NCI-H748 treated with DMSO at 0.1 percent for 48 hours (cell line): ENCODE measurements around the gene GTF2B.
"Not testable (repeated sequence)": the region's sequence is repeated elsewhere in the genome, so short reads cannot be mapped to it uniquely, and the experiment has no call there.

Source experiments
- DNase-seq: peaks from one replicate; lab custom pipeline; 2025; lab: John Stamatoyannopoulos, UW

The GTF2B gene

DNA sequence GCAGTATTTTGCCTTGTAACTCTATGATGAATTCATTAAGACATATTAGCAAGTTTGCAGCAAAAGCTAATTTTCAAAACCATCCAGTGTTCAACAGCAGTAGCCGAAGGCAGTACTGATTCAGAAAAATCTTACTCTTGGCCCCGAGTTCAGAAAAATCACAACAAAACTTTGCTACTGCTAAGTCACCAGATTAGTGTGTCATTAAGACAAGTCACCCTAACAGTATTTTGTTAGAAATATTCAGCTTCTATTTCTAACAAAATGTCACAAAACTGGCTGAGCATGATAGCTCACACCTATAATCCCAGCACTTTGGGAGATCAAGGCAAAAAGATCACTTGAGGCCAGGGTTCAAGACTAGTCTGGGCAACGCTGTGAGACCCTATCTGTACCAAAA lies 8.2 kb downstream of the GTF2B start:
- DNase-seq: no peak

DNA sequence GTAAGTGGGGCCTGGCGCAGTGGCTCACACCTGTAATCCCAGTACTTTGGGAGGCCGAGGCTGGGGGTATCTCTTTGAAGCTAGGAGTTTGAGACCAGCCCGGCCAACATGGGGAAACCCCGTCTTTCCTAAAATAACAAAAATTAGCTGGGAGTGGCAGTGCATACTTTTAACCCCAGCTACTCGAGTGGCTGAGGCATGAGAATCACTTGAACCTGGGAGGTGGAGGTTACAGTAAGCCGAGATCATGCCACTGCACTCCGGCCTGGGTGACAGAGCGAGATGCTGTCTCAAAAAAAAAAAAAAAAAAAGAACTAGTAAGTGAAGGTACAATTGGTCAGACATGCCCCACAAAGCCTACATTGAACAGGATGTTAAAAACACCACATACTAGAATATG lies 10.7 kb downstream of the GTF2B start:
- DNase-seq: not testable (repeated sequence)

DNA sequence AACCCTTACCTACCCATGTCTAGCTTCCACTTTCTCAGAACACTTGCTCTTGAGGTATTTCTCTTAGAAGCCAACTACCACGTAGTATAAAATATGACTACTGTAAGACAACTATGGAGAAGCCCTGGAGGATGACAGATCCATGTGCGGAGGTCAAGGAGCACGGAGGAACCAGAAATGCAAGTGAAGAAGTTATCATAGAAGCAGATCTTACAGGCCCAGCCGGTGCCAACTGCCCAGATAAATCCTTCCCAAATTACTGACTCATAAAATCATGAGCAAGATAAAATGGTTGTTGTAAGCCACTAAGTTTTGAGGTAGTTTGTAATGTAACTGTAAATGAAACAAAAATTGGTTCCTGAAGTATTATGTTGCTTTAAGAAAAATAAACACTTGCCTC lies 12.6 kb downstream of the GTF2B start:
- DNase-seq: no peak

DNA sequence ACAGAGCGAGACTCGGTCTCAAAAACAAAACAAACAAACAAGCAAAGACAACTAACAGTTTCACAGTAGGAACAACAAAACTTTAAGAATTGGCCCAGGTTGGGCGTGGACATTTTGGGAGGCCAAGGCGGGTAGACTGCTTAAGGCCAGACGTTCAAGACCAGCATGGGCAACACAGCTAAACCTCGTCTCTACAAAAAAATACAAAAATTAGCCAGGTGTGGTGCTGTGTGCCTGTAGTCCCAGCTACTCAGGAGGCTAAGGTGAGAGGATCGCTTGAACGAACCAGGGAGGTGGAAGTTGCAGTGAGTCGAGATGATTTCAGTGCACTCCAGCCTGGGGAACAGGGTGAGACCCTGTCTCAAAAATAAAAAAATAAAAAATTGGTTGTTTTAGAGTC lies 13.5 kb downstream of the GTF2B start:
- DNase-seq: no peak

DNA sequence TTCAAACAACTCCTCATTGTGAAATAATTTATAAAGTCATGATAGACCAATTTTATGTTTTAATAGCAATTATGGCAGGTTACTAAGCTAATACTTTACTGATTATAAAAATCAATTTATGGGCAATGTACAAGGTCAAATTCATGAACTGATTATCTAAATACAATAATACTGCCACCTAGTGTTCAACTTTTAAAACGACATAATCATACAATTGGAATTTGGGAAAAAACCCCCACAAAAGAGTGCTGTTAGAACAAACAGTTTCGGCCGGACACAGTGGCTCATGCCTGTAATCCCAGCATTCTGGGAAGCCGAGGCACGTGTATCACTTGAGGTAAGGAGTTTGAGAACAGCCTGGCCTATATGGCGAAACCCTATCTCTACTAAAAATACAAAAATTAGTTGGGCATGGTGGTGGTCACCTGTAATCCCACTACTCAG lies 14.0 kb downstream of the GTF2B start:
- peak; percentile 4 for DNase-seq

DNA sequence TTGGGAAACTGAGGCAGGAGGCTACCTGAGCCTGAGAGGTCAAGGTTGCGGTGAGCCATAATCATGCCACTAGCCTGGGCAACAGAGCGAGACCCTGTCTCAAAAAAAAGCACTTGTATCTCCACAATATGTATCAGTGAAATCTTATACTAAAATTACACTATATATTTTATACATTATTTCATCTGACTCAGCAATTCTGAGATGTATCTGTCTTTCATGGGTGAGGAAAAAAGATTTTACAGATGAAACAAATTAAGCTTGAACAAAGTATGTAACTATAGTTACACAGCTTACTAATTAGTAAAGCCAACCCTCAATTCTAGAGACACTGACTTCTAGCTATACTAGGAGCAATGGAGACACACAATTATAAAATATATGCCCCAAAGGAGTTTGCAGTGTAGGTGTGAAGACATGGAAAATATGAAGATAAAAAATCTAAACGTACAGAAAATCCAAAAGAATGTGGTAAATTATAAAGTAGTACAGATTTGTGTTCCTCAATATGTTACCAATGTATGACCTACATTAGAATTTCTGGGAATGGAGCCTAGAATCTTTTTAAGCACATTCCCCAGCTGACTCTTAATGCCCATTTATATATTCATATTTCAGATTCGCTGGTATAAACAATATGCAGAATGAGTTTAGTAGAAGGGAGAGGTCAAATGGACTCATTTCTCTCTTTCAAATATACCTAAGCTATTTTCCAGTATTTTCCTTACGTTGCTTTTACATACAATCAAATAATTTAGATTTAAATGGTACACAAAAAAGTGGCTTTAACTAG lies 14.6 kb downstream of the GTF2B start:
- no peak for DNase-seq

DNA sequence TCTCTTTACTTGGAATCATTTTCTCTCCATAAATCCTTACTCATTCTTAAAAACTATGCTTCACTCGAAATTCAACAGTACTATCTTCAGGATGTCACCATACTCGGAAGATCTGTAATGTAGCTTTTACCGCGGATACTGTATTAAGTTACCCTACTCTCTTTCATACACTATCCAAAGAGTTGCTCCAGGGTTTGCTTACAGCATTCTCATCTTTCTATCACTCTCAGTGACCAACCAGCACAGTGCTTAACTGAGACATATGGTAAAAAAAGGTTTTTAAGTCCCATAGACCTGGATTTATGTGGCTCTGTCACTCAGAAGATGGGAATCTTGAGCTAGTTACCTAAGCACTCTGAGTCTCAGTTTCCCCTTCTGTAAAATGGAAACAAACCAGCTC lies 15.8 kb downstream of the GTF2B start:
- no peak for DNase-seq

DNA sequence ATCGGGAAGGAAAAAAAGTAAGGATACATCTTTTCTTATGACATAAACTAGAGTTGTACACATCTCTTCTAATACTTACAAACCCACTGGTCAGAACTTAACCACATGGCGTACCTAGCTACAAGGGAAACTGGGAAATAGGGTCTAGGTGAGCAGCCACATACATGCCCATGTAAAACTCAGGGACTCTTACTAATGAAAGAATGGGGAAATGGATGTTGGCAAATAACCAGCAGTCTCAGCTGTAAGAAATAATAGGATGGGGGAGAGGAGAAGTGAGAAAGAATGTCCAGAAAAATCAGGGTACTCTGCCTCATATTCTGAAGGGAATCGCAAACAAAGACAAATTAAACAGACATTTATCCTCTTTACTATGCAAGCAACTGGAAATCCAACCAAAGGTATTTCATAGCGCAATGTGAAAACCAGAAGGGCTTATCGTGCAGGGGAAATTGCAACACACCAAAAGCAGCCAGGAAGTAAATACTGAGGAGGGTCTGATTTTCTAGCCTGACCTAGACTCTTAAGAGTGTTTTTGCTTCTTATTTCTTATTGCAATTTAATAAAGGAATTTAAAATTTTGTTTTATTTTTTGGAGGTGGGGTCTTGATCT lies 17.5 kb downstream of the GTF2B start:
- no peak for DNase-seq

DNA sequence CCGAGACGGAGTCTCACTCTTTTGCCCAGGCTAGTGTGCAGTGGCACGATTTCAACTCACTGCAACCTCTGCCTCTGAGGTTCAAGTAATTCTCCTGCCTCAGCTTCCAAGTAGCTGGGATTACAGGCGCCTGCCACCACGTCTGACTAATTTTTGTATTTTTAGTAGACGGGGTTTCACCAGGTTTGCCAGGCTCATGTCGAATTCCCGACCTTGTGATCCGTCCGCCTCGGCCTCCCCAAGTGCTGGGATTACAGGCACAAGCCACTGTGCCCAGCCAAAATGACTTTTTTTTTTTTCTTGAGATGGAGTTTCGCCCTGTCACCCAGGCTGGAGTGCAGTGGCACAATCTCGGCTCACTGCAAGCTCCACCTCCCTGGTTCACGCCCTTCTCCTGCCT lies 21.7 kb downstream of the GTF2B start:
- not testable (repeated sequence) for DNase-seq

DNA sequence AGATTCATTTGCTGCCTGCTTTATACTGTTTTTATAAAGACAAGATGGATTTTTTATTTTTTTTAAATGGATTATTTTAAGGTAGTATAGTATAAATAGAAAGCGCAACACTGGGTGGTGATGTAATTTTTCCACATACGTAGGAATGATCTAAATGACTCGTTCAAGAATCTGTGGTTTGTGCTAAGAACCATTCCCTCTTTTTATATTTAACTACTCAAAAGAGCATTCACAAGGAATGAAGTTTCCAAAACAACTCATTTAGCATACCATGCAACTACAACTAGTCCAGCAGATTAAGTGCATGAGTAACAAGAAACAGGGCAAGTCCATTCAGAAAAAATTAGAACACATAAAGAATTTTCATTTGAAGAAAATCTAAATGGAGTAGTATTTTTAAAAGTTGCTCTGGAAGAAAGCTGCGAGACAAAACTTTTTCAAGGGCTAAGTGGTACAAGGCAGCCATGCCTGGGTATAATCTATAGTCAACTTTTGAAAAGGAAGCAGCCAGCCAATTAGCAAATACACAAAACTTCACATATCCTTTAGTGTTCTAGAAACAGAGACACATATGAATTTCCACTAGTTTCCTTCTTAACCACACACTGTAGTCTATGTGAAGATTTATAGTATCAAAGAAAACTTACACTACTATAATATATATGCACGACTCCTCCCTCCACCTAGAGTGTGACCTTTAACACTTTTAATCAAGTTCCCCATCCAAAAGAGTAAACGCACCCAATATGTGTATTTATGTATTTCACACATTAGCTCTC lies 23.4 kb downstream of the GTF2B start:
- no peak for DNase-seq

DNA sequence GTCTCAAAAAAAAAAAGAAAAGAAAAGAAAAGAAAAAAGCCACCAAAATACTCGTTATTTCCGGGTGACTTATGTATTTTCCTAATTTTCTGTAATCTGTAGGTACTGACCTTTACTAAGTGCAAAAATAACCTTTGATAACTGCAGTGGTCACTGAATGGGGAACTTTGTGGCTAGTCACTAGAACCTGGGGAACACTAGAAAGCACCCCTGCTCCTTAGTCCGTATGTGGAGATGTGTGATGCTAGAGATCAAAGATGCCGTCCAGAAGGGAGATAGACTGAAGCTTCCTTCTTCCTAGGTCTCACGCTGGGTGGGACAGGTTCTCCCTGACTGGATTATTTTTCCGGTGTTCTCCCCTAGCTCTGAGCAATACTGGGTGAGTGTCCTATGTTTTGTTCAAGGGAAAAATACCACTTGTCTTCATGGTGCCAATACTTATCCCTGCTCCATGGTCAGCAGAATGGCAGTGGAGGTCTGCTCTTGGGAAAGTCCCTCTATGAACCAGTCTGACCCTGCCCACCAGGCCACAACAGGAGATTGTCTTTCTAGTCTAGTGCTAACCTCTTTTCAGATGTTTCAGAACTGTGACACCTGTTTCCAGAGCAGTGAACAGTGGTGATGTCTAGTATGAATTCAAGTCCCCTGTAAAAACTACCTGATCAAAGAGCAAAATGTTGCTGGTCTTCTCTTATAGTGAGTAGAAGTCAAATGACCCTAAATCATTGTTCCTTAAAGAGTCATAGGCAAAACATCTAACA lies 39.9 kb downstream of the GTF2B start:
- no peak for DNase-seq

DNA sequence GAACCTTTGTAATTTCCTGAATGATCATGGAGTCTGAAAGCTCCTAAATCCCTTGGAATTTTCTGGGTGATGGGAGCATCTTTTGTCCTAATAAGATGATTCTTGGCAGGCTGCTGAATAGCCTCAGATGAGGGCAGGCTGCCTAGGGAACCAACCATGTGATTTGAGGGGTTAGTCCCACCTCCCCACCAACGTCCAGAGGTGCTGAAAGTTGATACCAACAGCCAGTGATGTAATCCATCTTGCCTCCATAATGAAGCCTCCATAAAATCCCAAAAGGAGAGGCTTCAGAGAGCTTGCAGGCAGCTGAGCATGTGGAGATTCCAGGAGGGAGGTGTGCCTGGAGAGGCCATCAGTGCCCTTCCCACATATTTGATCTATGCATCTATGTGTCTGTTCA lies 43.7 kb downstream of the GTF2B start:
- DNase-seq: no peak

DNA sequence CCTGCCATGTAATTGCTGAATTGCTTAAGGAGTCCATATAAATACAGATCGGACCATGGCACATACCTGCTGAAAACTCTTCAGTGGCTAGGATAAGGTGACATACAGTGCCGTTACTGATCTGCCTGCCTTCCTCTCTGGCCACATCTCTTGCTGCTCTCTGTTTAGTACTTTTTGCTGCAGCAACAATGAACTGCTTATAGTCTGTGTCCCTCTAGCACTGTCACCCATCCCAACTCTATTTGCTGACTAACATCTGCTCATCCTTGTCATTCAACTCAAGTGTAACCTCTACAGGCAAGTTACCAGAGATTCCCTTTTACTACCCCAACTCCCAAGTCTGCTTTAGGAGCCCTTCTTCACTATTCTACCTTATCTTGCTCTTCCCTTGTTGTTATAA lies 65.6 kb downstream of the GTF2B start:
- DNase-seq: no peak

DNA sequence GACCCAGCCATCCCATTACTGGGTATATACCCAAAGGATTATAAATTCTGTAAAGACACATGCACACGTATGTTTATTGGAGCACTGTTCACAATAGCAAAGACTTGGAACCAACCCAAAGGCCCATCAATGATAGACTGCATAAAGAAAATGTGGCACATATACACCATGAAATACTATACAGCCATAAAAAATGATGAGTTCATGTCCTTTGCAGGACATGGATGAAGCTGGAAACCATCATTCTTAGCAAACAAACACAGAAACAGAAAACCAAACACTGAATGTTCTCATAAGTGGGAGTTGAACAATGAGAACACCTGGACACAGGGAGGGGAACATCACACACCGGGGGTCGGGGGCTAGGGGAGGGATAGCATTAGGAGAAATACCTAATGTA lies 71.7 kb downstream of the GTF2B start:
- DNase-seq: not testable (repeated sequence)

DNA sequence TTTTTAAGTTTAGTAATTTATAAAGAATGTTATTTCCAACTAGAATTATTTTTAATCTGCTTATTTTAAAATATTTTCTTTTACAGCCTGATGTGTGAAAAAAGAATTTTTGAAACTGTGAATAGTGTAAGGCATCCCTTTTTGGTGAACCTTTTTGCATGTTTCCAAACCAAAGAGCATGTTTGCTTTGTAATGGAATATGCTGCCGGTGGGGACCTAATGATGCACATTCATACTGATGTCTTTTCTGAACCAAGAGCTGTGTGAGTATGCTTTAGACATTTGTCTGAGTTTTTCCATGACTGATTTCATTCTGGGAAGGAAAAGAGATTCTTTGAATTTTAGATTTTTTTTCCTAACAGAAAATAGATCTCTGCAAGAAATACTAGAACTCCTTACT lies 77.9 kb downstream of the GTF2B start:
- no peak for DNase-seq

DNA sequence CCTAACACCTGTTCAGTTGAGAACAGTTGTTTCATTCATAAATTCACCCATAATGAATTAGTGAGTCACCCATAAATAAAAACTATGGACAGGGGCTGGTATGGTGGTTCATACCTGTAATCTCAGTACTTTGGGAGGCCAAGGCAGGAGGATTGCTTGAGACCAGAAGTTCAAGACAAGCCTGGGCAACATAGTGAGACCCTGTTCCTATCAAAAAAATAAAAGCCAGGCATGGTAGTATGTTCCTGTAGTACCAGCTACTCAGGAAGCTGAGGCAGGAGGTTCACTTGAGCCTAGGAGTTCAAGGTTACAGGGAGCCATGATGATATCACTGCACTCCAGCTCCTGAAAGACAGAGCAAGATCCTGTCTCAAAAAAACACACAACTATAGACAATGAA lies 79.0 kb downstream of the GTF2B start:
- no peak for DNase-seq

DNA sequence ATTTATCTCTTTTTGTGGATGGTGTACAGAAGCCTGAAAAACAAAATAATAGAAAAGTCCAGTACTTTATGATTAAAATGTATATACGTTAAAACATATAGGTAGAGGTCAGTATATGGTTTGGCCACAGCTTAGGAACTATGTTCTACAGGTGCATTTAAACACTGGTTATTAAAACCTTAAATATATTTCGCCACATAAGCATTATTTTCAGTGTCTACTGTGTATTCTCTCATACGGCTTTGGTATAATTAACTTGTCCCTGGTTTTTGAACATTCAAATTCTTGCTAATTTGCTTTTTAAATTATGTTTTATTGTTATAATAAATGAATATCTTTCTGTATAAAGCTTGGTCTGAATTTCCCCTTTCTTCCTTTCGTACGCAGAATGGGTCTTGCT lies 87.9 kb downstream of the GTF2B start:
- no peak for DNase-seq

DNA sequence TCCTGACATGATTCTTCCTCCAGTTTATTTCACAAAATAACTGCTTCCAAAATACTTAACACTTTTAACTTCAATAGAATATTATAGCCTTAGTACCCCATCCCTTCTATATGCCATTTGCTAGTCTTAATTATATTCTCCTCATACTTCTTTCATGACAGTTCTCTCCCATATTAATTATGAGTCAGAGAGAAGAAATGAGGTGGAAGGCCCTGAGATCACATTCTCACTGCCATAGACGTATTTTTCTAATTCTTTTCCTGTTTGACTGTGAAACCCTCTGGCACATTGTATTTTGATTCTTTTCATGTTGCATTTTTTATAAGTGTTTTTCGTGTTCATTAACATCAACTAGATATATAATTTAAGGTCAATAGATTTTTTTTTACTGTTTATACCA lies 88.4 kb downstream of the GTF2B start:
- DNase-seq: no peak
